Activated T-cell treated with anti-CD3 and anti-CD28 coated beads for 48 hours (primary cell): ENCODE data around the gene HDAC2.
"Not testable (repeated sequence)": the region's sequence is repeated elsewhere in the genome, so short reads cannot be mapped to it uniquely, and the experiment has no call there.

Experiments used
- DNase-seq: peaks from one replicate; pipeline ENCODE4 v3.0.0-alpha.2; 2020; ENCODE audit warnings: low read depth

HDAC2 gene

DNA sequence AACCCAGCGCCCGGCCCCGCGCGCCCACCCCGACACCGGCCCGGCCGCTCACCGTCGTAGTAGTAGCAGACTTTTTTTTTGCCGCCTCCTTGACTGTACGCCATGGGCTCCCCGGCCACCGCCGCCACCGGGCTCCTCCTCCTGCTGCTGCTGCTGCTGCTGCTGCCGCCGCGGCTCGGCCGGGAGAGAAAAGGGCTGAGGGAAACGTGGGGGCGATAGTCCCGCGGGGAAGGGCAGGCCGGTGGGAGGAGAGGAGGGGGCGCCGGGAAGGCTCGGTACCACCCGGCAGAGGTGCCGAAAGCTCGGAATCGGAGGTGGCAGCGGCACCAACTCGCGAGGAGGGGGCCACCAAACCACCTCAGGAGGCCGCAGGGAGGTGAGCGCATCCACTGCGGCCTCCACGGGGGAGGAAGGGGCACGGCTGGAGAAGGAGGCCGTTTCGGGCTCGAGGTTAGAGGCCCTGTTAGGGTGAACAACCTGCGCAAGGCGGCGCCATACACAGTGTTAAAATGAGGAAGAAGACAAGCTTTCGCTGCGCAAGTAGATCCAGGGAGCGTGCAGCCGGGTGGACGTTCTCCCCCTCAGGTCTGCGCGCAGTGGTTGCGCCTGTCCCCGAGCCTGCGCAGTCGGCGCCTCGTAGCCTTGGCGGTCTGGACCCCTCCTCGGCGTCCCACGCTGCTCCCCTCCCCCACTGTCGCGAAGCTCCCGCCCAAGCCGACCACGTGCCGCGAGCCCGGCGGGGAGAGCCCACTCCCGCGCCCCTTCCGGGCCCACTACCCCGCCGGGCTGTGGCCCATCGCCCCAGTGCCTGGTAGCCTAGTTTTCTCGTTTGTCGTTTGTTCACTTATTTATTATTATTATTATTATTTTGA lies at the start of gene HDAC2:
TSS of gene HDAC2 (minus strand) at position 344 of the 872 bp plus-strand sequence. CDS start at position 104, 240 bp downstream.
- peak; percentile 82 for DNase-seq

DNA sequence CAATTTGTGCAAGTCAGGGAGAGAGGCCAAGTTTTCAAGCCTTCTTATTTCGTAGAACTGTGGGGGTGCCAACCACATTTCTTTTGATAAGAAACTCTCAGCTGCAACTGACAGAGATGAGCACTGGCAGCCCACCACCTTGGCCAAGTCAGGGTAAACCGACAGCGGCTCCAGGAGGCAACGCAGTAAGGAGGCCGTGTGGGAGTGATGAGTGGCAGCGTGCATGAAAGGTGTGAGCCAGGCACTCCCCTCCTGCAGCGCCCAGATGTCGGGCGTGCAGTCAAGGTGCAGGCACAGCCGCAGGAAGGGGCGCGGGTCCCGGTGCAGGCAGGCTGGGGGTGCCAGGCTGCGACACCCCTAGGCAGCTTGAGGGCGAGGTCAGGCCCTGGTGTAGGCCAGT lies 49.2 kb upstream of the HDAC2 start:
- no peak for DNase-seq

- not testable (repeated sequence) for DNase-seq
Measured at GRCh38 chr6:114017146-114017545, 46.2 kb upstream of the HDAC2 start.

DNA sequence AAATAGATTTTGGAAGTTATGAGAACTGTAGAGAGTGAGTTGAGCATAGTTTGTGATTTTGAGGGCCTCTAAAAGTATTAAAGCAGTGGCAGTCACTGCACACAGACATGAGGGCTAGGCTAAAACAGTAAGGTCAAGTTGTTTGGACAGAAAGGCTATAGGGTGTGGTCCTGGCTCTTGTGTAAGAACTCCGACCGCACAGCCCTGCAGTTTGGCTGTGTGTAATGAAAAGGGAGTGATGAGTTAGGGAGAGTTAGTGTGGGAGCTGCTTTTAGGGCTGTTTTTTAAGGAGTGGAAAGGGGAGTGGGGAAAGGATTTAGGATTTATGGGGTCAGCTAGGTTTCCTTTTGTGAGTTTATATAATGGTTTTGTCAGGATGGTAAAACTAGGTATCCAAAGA lies 43.2 kb upstream of the HDAC2 start:
- DNase-seq = not testable (repeated sequence)

DNA sequence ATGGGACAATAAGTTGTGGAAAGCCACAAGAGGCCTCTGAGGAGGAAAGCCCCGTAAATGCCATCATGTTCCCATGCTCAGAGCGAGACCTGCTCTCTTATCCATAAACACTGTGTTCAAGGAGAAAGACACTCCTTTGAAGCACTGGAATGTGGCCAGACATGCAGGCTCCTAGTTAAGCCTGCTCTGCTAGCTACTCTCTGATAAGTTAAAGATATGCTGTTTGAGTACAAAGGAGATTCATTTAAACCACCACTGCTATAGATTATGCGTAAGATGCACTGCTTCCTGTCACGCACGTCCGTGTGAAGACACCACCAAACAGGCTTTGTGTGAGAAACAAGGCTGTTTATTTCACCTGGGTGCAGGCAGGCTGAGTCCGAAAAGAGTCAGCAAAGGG lies 40.5 kb upstream of the HDAC2 start:
- not testable (repeated sequence) for DNase-seq

DNA sequence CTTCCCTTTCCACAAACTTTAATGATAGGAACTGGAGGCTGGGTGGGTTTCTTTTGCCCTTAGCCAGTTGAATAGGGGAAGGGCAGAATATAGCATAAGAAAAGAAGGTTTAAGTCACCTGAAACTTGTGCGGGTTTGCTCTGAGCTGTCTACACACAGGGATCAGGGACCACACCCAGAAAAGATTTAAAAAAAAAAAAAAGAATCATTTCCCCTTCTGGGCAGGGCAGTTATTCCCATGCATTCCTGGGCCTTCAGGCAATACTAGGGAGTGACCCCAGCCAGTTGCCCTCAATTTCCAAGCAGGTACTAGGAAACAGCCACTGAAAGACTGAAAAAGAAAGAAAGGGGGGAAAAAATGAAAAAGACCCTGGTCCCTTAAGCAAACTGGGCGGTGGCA lies 39.6 kb upstream of the HDAC2 start:
- DNase-seq = no peak

DNA sequence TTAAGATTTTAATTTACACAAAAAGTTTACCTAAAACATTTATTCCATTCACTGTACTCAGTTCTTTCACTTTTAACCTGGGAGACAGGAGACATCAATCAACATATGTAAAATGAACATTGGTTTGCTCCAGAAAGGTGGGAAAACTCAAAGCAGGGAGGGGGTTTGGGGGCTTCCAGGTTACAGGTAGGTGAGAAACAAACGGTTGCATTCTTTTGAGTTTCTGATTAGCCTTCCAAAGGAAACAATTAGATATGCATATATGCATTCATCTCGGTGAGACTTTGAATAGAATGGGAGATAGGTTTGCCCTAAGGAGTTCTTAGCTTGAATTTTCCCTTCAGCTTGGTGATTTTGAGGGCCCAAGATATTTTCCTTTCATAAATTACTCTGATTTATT lies 38.2 kb upstream of the HDAC2 start:
- DNase-seq = no peak

GRCh38 chr6:114008331-114008730 lies 37.4 kb upstream of the HDAC2 start:
- DNase-seq = no peak

DNA sequence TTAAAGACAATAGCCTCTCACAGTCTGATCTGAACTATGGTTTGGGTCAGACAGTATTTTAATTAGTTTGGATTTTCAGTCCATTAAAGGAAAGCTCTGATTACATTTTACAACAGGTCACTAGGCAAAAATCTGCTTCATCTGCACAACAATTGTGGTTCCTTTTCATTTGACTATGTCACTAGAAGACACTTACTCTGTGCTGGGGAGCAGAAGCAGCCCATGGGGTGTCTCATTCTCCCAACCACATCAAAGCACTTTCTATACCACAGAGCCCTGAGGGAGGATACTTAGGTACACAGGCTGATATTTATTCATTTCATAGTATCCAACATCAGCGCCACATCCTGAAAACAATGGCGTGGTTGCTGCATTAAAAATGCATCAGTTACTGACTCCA lies 36.6 kb upstream of the HDAC2 start:
- no peak for DNase-seq

DNA sequence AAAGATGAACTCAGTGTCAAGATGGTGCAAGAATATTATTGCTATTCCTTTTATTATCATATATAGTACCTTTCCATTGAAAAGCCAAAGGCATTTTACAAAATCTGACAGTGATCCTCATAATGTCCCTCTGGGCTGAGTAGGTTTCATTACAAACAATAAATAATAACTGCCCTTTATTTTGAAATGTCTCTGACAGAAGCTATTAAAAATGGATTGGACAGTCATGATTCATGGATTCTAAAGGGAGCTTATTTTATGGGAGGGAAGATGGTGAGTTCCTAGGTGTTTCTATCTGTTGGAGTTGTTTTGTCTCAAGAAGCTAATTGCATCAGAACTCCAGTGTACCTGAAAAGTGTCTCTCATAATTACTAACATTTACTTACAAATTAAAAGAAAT lies 30.4 kb upstream of the HDAC2 start:
- no peak for DNase-seq

- DNase-seq = no peak
Measured at GRCh38 chr6:114000069-114000468, 29.1 kb upstream of the HDAC2 start.

- DNase-seq = no peak
Measured at GRCh38 chr6:113999284-113999683, 28.3 kb upstream of the HDAC2 start.

DNA sequence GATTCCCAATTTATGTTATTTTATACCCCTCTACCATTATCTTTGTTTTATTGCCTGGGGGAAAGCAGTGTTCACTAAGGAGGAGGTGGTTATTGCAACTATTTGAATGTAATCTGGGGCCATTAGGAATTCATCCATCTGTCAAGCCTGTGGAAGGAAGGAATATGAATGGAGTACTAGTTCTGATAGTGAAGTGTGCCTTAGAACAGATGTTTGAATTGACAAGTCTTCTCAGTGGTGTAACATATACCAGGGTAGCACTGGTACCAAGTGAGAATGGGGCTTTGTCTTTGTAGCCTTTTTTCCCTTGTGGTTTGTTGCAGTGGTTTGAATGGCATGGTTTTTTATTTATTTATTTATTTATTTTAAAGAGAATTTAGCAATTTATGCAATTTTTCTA lies 27.9 kb upstream of the HDAC2 start:
- DNase-seq = no peak

DNA sequence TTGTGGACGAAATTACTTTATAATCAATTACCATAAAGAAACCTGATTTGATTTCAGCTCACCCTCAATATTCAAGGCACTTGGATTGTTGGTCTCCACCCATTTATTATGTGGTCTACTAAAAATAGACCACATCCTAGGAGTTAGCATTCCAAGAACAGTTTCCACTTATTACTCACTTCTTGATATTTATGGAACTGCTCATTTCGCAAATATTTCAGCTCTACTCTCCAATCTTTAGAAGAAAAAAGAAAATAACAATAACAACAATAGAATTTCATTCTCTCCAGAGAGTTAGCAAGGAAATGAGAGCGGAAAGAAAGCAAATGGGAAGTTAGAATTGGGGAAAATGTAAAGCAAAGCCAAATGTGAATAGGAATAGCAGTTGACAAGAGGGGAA lies 26.2 kb upstream of the HDAC2 start:
- DNase-seq = no peak

- DNase-seq = no peak
Measured at GRCh38 chr6:113995634-113996033, 24.7 kb upstream of the HDAC2 start.

- no peak for DNase-seq
Measured at GRCh38 chr6:113994934-113995342, 24.0 kb upstream of the HDAC2 start.

GRCh38 chr6:113989675-113990074 lies 18.7 kb upstream of the HDAC2 start:
- DNase-seq = no peak

- DNase-seq = not testable (repeated sequence)
Measured at GRCh38 chr6:113982675-113983074, 11.7 kb upstream of the HDAC2 start.

- no peak for DNase-seq
Measured at GRCh38 chr6:113982055-113982550, 11.2 kb upstream of the HDAC2 start.

DNA sequence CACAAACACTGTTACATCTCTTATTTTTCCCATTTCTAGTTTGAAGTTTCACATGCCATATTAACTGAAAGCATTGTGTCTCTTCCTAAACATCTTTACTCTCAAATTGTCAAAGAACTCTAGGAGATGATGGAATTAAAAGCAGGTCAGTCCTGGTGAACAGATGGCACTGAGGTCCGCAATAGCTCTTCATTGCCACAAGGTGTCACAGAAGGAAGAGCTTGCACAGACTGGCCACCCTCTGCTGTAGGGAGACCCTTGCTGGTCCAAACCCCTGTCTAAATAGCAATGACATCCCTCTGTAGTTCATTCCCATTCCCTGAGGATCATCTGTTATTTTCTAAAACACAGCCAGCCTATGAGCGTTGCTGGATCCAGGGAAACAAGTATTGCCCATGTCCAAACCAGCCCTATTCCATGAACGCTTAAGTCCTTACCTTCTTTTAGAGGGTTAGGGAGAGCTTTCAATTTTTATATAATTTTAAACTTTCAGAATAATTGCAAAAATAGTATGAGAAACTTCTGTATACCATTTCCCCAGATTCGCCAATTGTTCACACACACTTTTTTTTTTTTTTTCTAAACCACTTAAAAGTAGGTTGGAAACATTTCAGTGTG lies 10.1 kb upstream of the HDAC2 start:
- no peak for DNase-seq

GRCh38 chr6:113979937-113980336 lies 9.0 kb upstream of the HDAC2 start:
- no peak for DNase-seq

DNA sequence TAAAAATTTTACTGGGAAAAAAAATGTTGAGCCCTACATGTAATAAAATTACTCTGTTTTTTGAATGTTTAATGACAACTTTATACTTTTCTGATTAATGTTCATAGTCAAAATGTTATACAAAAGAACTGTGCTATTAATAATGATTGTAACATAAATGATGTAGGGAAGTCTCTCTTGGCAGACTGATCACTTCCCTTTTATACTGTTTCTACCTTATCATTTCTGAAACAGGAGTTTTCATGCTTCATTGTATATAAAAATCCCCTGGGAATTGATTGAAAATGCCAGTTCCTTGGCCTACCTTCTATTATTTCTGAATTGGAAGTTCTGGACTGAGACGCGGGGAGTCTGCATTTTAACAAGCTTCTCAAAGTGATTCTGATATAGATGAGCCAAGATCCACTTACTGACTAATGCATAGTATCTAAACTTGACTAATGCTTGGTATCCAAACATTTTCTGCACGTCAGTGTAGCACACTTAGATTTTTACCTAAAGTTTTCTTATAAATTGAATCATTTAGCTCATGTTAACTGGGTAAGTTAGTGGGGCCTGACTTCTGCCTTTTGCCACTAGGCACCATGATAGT lies 7.2 kb upstream of the HDAC2 start:
- DNase-seq = no peak

DNA sequence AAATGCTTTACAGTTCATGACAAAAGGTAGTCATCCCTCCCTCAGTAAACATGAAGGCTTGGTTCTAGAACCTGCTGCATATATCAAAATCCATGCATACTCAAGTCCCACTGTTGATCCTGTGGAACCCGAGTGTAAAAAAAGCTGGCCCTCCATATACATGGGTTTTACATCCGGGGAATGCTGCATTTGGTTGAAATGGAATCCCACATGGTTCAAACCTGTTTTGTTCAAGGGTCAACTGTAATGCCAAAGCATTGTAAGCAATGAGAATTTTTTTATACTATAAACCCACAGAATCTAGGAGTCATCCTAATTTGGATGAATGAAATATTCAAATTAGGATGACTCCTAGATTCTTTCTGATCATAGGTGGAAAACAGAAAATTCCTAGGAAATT lies 5.9 kb upstream of the HDAC2 start:
- no peak for DNase-seq
